ENCODE data around the gene POP4.

DNA sequence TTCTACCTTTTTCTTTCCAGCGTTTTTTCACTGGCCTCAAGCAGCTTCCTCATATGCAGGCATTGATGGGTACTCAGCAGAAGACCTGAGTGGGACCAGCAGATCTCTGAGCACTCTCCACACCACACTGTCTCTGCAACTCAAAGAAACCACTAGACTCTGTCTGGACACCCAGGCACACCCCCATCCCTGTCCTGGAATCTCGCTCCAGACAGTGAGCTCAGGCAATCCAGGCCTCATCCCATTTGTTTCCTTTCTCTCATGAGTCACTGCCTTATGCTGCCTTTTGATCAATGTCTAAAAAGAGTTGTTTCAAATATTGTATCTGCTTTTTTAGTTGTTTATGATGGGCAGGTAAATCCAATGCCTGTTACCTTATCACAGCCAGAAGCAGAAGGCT, 19.7 kb upstream of the POP4 start:
- no peak for TF ChIP-seq EZH2 (IDR thresholded peaks at IDR 0.05; ENCODE audit: borderline replicate concordance, low read depth, low read length, severe bottlenecking)
- TF ChIP-seq, protein P1, sequence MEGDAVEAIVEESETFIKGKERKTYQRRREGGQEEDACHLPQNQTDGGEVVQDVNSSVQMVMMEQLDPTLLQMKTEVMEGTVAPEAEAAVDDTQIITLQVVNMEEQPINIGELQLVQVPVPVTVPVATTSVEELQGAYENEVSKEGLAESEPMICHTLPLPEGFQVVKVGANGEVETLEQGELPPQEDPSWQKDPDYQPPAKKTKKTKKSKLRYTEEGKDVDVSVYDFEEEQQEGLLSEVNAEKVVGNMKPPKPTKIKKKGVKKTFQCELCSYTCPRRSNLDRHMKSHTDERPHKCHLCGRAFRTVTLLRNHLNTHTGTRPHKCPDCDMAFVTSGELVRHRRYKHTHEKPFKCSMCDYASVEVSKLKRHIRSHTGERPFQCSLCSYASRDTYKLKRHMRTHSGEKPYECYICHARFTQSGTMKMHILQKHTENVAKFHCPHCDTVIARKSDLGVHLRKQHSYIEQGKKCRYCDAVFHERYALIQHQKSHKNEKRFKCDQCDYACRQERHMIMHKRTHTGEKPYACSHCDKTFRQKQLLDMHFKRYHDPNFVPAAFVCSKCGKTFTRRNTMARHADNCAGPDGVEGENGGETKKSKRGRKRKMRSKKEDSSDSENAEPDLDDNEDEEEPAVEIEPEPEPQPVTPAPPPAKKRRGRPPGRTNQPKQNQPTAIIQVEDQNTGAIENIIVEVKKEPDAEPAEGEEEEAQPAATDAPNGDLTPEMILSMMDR (IDR thresholded peaks at IDR 0.05; ENCODE audit: extremely low read depth in 1 of 2, insufficient read depth in 1 of 2, low read depth in 1 of 2, low read length in 2 of 2): no peak
- no peak for TF ChIP-seq POLR2A (IDR thresholded peaks at IDR 0.05; ENCODE audit: low read depth, low read length)
- no peak for TF ChIP-seq POLR2AphosphoS5 (IDR thresholded peaks at IDR 0.05; ENCODE audit: insufficient read depth, low read depth, low read length)
- TF ChIP-seq JUN (IDR thresholded peaks at IDR 0.05; ENCODE audit: borderline replicate concordance, insufficient read depth, insufficient read length, low read depth): no peak
